ENCODE data around the gene POMGNT2.

DNA sequence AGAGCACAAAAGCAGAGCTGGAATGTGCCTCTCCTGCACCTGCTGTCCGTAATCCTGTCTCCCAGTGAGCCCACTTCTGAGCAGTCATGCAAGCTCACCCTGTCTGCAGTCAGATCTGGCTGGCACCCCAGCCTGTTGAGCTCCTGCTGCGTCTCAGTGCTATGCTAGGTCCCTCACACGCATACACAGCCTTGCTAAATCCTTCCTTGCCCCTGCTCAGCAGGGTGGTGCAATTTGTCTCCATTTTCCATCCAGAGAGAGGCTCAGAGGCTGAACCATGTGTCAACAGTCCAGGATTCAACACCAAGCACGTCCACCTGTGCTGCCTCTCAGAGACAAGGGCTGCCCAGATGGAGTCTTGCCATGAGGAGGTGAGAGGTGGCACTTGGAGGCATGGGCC is 11.0 kb downstream of the POMGNT2 start:
- no peak for TF ChIP-seq CTCF (conservative IDR thresholded peaks at IDR 0.05 in 1 of 2, IDR thresholded peaks at IDR 0.05 in 1 of 2; ENCODE audit: low read depth in 1 of 2, low read length in 2 of 2)
- TF ChIP-seq EZH2 (IDR thresholded peaks at IDR 0.05; ENCODE audit: low read length, missing control alignments), result no peak

All from fibroblast of lung (primary cell).